Activated CD4-positive, alpha-beta T cell treated with anti-CD3 and anti-CD28 coated beads, Interleukin-10, Interleukin-2, amounts not matched to agents 100 ng/mL and 50 ng/mL, durations not matched to agents 16 hours and 8 hours (primary cell): ENCODE measurements around the gene ULBP3.
"Not testable (repeated sequence)": the region's sequence is repeated elsewhere in the genome, so short reads cannot be mapped to it uniquely, and the experiment has no call there.

ENCODE experiments used
- DNase-seq: peaks from one replicate; pipeline ENCODE4 v3.0.0-alpha.2; 2020

The ULBP3 gene

DNA sequence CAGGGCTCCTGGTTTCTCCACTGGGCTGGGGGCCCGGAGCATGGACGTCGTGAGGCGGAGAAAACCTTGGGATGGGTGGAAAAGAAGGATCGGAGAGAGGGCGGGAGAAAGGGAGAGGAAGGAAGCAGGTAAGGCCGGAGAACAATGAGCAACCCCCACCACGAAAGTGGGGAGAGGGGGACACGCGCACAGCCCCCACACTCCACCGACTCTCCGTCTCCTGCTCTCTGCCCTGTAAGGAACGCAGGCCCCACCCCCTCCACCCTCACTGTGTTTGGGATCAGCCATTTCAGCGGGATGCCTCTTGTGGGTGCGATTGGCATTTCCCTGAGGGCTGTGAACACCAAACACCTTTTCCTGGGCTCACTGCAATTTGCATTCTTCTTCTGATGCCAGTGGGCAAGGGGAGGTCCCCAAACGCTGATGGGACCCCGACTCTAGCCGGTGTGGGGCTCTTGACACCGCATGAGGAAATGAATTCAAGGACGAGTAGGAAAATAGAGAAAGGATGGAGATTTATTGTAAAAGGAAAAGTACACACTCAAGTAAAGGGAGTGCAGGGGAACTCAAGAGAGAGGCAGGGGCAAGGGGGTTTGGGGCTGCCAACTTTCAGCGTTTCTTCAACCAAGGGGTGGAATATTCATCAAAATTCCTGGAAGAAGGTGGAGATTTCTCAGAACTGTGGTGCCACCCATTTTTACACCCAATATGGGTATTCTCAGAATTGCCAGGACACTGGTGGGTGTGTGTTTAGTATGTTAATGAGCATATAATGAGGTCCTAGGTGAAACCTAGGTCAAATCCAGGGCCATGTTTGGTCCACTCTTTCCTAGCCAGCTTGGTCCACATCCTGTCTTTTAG is 30.5 kb downstream of the ULBP3 start:
- no peak for DNase-seq

- DNase-seq, result no peak
These were observed 31.3 kb downstream of the ULBP3 start for GRCh38 chr6:150037526-150038201.

DNA sequence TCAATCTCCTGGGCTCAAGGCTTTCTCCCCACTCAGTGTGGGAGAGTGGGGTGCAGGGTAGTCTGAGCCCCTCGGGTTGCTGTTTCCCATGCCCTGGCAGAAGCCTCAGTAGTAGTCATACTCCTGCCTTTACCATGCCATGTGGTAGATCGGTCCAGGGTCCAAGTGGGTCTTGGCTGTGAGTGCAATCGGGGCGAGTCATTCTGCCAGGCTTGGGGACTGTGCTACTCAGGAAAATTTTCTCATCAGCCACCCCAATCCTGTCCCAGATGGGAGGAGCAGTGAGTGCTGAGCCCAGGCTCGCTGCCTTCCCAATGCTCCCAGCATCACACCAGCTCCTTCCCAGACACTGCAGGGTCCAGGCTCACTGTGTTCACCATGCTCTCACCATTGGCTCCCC is 32.8 kb downstream of the ULBP3 start:
- DNase-seq, result no peak

DNA sequence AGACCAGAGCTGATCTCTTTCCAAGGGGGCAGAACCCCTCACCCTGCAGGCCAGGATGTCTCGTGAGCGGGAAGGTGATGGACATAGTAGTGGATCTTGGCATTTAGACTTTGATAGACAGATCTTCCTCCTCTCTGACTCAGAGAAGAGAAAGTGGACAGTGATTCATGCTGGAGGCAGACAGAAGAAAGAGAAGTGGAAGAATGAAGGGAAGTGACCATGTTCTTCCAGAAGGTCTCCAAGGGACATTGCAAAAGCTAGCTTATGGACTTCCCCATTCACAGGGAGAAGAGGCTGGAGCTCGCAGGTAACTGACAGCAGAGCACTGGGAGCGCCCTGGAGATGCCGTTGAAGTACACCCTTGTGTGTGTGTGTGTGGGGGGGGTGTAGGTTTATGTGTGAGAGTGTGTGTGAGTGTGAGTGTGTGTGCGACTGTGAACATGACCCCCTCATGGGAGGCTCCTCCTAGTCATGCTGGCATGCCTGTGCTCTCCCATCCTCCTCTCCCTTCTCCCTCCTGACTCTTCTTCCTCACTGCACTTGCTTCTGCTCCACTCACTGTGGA is 35.6 kb downstream of the ULBP3 start:
- DNase-seq, result no peak

DNA sequence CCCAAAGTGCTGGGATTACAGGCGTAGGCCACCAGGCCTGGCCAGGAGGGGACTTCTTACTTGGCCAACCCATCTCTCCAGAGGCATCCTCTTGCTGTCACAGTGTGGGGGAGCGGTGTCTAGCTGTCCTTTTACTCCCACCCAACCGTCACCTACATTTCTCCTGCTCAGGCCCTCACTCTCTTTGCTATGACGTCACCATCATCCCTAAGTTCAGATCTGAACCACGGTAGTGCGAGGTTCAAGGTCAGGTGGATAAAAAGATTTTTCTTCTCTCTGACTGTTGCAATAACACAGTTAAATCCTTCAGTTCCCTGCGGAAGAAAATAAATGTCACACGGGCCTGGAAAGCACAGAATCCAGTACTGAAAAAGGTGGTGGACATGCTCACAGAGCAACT is 36.3 kb downstream of the ULBP3 start:
- no peak for DNase-seq

DNA sequence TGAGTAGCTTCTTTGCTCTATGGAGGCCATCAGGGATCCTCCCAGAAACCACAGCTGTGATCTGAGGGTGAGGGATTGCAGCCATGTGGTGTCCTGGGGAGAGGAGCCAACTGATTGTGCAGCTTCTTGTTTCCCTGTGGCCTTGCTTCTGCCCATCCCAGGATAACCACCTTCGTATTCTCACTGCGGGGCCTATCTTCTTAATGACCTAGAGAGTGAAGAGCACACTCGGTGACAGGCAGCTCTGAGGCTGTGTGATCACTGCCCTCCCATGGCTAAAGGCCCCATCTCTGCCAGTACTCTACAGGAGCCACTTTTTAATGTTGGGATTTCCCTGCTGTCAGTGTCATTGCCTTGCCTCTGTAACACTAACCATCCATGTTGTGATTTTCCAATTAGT is 38.3 kb downstream of the ULBP3 start:
- no peak for DNase-seq

DNA sequence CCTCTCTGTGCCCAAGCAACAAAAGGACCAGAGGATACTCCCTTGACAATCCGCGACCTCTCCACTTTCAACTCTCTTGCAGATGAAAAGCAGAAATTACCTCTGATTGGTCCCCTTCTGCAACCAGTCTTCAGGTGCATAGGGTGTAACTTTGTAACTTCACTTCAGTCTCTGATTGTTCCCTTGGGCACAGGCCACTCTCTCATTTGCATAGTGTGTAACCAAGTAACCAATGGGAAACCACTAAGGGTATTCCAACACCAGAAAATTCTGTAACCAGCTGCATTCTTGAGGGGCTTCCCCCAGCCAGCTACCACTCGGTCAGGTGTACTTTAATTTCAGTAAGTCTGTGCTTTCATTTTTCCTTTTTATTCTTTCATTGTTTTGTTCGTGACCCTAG is 39.2 kb downstream of the ULBP3 start:
- no peak for DNase-seq

DNA sequence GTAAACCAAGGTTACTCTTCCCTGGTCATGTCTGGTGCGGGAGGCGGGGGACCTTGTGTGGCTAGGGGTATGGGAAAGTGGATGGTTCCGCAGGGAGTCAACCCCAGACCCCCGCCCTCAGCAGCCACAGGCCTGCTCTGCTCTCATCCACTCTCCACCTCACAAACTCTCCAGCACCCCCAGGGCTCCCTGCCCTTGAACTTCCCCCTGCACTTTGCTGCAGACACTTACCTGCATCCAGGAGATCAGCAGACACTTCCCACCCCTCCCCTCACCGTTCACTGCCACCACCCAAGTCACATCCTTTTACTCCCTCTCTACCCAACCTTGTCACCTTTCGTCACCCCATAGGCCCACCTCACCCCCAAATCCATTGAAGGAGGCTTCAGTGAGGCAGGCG is 39.6 kb downstream of the ULBP3 start:
- DNase-seq, result no peak

- DNase-seq, result no peak
These were observed 40.1 kb downstream of the ULBP3 start for GRCh38 chr6:150028799-150029198.

- DNase-seq, result no peak
These were observed 40.9 kb downstream of the ULBP3 start for GRCh38 chr6:150027806-150028565.

- no peak for DNase-seq
These were observed 41.7 kb downstream of the ULBP3 start for GRCh38 chr6:150026976-150027805.

DNA sequence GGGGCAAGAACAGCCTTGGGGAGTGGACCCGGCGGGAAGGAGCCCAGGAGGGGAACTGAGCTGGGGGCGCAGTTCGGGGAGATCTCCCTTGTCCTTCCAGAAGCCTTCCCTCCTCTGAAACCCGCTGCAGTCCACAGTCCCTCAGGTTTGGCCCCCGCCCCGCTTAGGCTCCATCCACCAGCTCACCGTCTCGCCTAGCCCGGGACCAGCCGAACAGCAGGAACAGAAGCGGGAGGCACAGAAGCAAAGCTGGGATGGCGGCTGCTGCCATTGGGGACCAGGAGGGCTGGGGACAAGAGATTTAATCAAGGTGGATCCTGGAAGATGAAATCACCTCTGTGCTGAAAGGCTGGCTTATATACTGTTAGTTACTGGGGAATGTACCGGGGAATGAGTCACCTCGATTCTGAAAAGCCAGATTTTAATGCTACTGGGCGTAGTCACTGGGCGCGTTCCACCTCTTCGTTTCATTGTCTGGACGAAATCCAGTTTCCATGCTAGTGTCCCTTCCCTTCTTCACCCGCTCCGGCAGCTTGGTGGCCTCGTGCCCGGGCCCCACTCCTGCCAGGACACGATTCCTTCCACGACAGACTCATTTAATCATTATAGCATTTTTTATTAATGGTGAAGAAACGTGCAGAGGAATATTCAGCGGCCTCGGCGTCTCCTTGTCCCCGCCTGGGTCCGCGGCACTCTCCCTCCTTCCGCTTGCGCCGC is 43.6 kb downstream of the ULBP3 start, which contains the start of gene RAET1L:
Gene RAET1L (minus strand): TSS at position 332 of the 717 bp plus-strand sequence. CDS start 61 bp downstream, at position 271.
- peak; percentile 45 for DNase-seq

- no peak for DNase-seq
These were observed 44.2 kb downstream of the ULBP3 start for GRCh38 chr6:150024646-150025155.

DNA sequence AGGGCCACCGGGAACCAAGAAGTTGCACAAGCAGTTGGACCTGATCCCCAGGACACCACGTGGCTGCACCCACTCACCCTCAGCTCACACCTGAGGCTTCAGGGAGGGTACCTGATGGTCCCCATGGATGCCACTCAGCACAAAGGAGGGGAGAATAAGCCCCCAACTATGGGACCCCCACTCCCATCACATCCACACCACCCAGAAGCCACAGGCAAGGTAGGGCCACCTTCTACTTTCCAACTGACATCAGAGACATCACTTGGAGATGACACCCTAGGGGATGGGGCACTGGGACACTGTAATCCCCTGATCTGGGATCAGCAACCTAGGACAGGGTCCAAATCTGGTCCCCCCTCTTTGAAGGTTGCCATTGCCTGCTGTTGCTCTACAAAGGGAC is 44.9 kb downstream of the ULBP3 start:
- DNase-seq, result not testable (repeated sequence)

DNA sequence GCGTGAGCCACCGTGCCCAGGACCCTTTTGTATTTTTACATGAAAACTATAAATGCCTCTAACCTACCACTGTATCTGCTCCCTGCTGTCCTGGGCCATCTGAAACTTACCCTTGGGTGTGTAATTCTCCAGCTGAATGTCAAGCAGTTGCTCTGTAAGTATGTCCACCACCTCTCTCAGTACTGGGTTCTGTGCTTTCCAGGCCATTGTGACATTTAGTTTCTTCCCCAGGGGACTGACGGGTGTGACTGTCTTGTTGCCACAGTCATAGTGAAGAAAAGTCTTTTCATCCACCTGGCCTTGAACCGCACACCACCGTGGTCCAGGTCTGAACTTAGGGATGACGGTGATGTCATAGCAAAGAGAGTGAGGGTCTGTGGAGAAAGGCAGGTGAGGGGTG is 47.1 kb downstream of the ULBP3 start:
- not testable (repeated sequence) for DNase-seq

DNA sequence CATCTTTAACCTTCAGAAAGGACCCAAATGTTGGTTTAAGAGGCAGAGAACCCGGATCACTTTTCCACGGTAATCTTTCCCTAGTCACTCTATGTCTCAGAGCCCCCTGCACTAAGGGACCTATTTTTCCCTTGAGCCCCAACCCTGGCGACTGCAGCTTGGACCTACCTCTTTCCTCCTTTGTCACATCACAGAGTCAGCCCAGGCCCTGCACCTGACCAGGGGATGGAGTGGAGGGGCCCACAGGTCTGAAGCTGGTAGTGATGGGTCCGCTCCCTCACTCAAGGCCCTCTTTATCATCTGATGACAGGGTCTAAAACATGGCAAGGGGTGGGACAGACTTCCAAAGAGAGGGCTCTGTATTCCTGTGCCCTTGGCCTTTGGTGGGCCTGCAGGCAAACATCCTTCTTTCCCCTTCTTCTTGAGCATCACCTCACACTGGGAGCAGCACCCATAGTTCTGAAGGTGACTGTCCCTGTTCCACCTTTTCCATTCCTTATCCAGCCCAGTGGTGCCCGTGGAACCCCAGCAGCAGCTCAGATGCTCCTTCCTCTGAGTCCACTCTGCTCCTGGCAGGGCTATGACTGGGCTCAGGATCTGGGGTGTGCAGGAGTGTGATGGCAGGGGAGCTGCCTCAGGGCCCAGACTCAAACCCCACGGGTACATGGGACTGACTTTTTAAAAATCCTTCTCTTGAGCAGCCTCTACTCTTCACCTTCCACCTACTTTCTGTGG is 49.9 kb downstream of the ULBP3 start:
- DNase-seq, result no peak

- not testable (repeated sequence) for DNase-seq
These were observed 51.8 kb downstream of the ULBP3 start for GRCh38 chr6:150017186-150017521.

- DNase-seq, result peak; percentile 74
These were observed 52.4 kb downstream of the ULBP3 start for GRCh38 chr6:150016324-150017185.

DNA sequence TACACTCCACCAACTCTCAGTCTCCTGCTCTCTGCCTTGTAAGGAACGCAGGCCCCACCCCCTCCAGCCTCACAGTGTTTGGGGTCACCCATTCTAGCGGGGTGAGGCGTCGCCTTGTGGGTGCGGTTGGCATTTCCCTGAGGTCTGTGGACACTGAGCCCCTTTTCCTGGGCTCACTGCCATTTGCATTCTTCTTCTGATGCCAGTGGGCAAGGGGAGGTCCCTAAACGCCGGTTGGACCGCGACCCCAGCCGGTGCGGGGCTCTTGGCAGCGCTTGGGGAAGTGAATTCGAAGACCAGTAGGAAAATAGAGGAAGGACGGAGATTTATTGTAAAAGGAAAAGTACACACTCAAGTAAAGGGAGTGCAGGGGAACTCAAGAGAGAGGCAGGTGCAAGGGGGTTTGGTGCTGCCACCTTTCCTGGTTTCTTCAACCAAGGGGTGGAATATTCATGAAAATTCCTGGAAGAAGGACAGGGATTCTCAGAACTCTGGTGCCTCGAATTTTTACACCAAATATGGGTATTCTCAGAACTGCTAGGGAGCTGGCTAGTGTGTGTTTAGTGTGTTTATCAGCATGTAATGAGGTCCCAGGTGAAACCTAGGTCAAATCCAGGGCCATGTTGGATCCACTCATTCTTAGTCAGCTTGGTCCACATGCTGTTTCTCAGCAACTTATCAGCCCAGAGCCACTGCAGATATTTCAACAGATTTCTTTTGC is 53.5 kb downstream of the ULBP3 start:
- DNase-seq, result not testable (repeated sequence)
